Mesenchymal stem cell (in vitro differentiated cells and primary cell): ENCODE results near the gene ACER3.

Experiments
- DNase-seq: peaks from one replicate; pipeline ENCODE4 v3.0.0-alpha.2; 2013
- H2AFZ ChIP-seq: one replicate; pipeline ENCODE4 v1.6.1; 2013; ENCODE audit warnings: low read depth, mild to moderate bottlenecking, control low read depth, inconsistent platforms, low read length, moderate library complexity
- H2AK5ac ChIP-seq: 2 replicates; pipeline ENCODE4 v1.6.1; 2013; ENCODE audit warnings: low read length, moderate library complexity, mild to moderate bottlenecking, inconsistent platforms; ENCODE audit not compliant: severe bottlenecking
- H2BK120ac ChIP-seq: one replicate; pipeline ENCODE4 v1.6.1; 2013; ENCODE audit warnings: low read depth, mild to moderate bottlenecking, inconsistent platforms, low read length, moderate library complexity
- H2BK12ac ChIP-seq, 2 experiments: one replicate each; pipeline ENCODE4 v1.6.1; 2013; ENCODE audit warnings: inconsistent platforms in 2 of 2, low read length in 2 of 2, mild to moderate bottlenecking in 2 of 2, moderate library complexity in 2 of 2, control low read depth in 1 of 2
- H2BK15ac ChIP-seq: one replicate; pipeline ENCODE4 v1.6.1; 2013; ENCODE audit warnings: mild to moderate bottlenecking, low read depth, inconsistent platforms; ENCODE audit not compliant: poor library complexity, severe bottlenecking
- H2BK5ac ChIP-seq: 2 replicates; pipeline ENCODE4 v1.6.1; 2013; ENCODE audit warnings: low read depth, mild to moderate bottlenecking, low read length, control low read depth, inconsistent platforms; ENCODE audit not compliant: poor library complexity, severe bottlenecking
- H3K14ac ChIP-seq, 2 experiments: one replicate each; pipeline ENCODE4 v1.6.1; 2013; ENCODE audit warnings: inconsistent platforms in 2 of 2, low read length in 2 of 2, control low read depth in 1 of 2, mild to moderate bottlenecking in 1 of 2, moderate library complexity in 1 of 2
- H3K18ac ChIP-seq, 2 experiments: one replicate each; pipeline ENCODE4 v1.6.1; 2013; ENCODE audit warnings: inconsistent platforms in 2 of 2, low read length in 2 of 2, control low read depth in 1 of 2, low read depth in 1 of 2, mild to moderate bottlenecking in 1 of 2
- H3K23ac ChIP-seq, 2 experiments: one replicate each; pipeline ENCODE4 v1.6.1; 2013; ENCODE audit warnings: inconsistent platforms in 2 of 2, low read length in 2 of 2, mild to moderate bottlenecking in 2 of 2, moderate library complexity in 2 of 2, control low read depth in 1 of 2
- H3K27ac ChIP-seq: 2 replicates; pipeline ENCODE4 v1.5.1; 2013; ENCODE audit warnings: mild to moderate bottlenecking, moderate library complexity, low read length, control low read depth, inconsistent platforms; ENCODE audit not compliant: poor library complexity, severe bottlenecking
- H3K27me3 ChIP-seq, 2 experiments: 2 replicates each; pipeline versions ENCODE4 v1.6.1 to v1.7.0; 2013; ENCODE audit warnings: low read length in 2 of 2, mild to moderate bottlenecking in 2 of 2, moderate library complexity in 2 of 2, control low read depth in 1 of 2, inconsistent platforms in 1 of 2; ENCODE audit not compliant: control insufficient read depth in 1 of 2, insufficient read depth in 1 of 2
- H3K36me3 ChIP-seq, 2 experiments: 2 replicates each; pipeline versions ENCODE4 v1.6.1 to v1.7.0; 2013; ENCODE audit warnings: low read length in 2 of 2, control low read depth in 1 of 2, inconsistent platforms in 1 of 2, low read depth in 1 of 2, mild to moderate bottlenecking in 1 of 2; ENCODE audit not compliant: insufficient read depth in 2 of 2, control insufficient read depth in 1 of 2
- H3K4ac ChIP-seq, 2 experiments: one replicate each; pipeline ENCODE4 v1.6.1; 2013; ENCODE audit warnings: inconsistent platforms in 2 of 2, low read length in 2 of 2, mild to moderate bottlenecking in 2 of 2, moderate library complexity in 2 of 2, control low read depth in 1 of 2, low read depth in 1 of 2
- H3K4me1 ChIP-seq: 2 replicates; pipeline ENCODE4 v1.6.1; 2013; ENCODE audit warnings: low read depth, low read length, control low read depth; ENCODE audit not compliant: control insufficient read depth, insufficient read depth
- H3K4me2 ChIP-seq: 2 replicates; pipeline ENCODE4 v1.6.1; 2013; ENCODE audit warnings: low read length, mild to moderate bottlenecking, inconsistent platforms; ENCODE audit not compliant: poor library complexity, severe bottlenecking
- H3K4me3 ChIP-seq, 2 experiments: 2 replicates each; pipeline versions ENCODE4 v1.5.1 to v1.7.0; 2013; ENCODE audit warnings: low read length in 2 of 2, mild to moderate bottlenecking in 2 of 2, control low read depth in 1 of 2, low read depth in 1 of 2; ENCODE audit not compliant: insufficient read depth in 1 of 2
- H3K79me1 ChIP-seq: replicated peaks from 2 replicates; pipeline ENCODE4 v1.6.1; 2013; ENCODE audit warnings: mild to moderate bottlenecking, control low read depth, low read length, inconsistent platforms; ENCODE audit not compliant: poor library complexity, severe bottlenecking
- H3K9ac ChIP-seq: 2 replicates; pipeline ENCODE4 v1.7.0; 2013; ENCODE audit warnings: mild to moderate bottlenecking, low read length, moderate library complexity
- H3K9me3 ChIP-seq: 2 replicates; pipeline ENCODE4 v1.7.0; 2013; ENCODE audit warnings: mild to moderate bottlenecking, low read length; ENCODE audit not compliant: control insufficient read depth
- H4K8ac ChIP-seq: one replicate; pipeline ENCODE4 v1.6.1; 2013; ENCODE audit warnings: inconsistent platforms, mild to moderate bottlenecking, low read length, moderate library complexity
- H4K91ac ChIP-seq: one replicate; pipeline ENCODE4 v1.6.1; 2013; ENCODE audit warnings: mild to moderate bottlenecking, low read length, inconsistent platforms
- WGBS: methylation state at CpG from one replicate; pipeline ENCODE4 v1.1.7; 2013; ENCODE audit warnings: mixed read lengths; 5-methylcytosine and 5-hydroxymethylcytosine counted together

The ACER3 gene

DNA sequence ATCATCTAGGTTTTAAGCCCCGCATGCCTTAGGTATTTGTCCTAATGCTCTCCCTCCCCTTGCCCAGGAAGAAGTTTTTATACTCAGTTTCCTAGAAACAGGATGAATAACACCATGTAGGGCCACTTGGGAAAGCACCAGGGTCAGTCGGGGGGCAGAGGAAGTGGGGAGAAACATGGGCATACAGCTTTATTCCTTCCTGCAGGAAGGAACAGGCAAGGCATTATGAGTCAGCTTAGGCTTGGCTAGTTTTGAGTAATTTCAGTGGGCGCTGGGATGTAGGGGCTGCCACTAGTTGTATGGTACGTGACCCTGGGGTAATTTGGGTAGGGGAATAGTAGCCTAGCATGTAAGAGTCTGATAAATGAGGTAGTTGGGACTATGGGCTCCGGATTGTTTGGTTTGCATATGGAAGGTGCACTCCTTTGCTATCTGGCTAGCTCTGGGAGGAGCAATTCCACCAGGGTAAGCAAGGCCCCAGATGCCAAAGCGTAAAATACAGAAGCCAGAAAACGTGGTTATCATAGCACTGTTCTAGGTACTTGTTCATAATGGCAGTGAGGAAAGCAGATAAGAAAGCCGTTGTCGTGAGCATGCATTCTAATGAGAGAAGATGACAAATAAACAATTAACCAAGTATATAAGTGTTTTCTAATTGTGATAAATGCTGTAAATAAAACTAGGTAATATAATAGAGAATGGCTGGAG, 24.8 kb downstream of the ACER3 start:
- Histone ChIP-seq H2BK5ac (no peak overlapping the region), H3K27me3 (no peaks in the 10 kb centered on the region), H4K8ac (peak overlapping the region; percentile 37), H3K9me3 (no peaks in the 10 kb centered on the region), H3K79me1 (peaks cover 14% of the 10 kb centered on the region), H3K27ac (no peak overlapping the region), H2BK120ac (no peak overlapping the region), H3K36me3 (no peaks in the 10 kb centered on the region), H3K4me1 (peaks cover 5% of the 10 kb centered on the region), H3K4me3 (no peak overlapping the region), H4K91ac (no peak overlapping the region), H3K4me2 (no peak overlapping the region), H2AK5ac (no peak overlapping the region), H2BK15ac (no peak overlapping the region), H3K9ac (no peak overlapping the region), H3K4ac (no peak overlapping the region), H2AFZ (no peak overlapping the region), H3K23ac (peak overlapping the region; percentile 24 to 60), H2BK12ac (no peak overlapping the region), H3K18ac (peak overlapping the region in 1 of 2 experiments; percentile 21), H3K14ac (no peak overlapping the region)
- DNase-seq = peak; percentile 46
- WGBS = 86% methylated on average over 7 of the region's 9 CpGs

DNA sequence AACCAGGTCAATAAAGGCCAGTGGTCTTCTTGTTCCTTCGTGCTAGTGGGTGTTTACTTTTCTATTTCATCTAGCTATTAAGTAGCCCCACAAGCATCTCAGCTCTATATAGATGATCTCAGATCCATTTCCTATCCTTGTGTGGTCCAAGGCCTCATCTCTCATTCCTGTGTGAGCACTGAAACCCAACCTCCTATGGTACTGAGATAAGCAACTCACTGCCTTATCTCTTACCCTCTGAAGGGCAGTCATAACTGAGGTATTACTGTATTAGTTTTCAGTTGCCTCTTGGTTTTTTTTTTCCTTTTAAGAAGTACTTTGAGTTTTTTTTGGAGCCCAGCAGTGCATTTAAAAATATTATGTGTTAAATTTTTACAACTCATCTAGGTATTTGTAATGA, 28.3 kb downstream of the ACER3 start:
- Histone ChIP-seq H3K27me3 (no peaks in the 10 kb centered on the region), H3K4me2 (no peak overlapping the region), H3K79me1 (peaks cover 10% of the 10 kb centered on the region), H3K4ac (no peak overlapping the region), H3K36me3 (no peaks in the 10 kb centered on the region), H4K91ac (no peak overlapping the region), H3K9ac (no peak overlapping the region), H3K9me3 (no peaks in the 10 kb centered on the region), H2BK5ac (no peak overlapping the region), H3K14ac (no peak overlapping the region), H3K4me3 (no peak overlapping the region), H2BK15ac (no peak overlapping the region), H3K23ac (no peak overlapping the region), H2AFZ (no peak overlapping the region), H3K18ac (no peak overlapping the region), H2BK120ac (no peak overlapping the region), H2BK12ac (no peak overlapping the region), H2AK5ac (no peak overlapping the region), H4K8ac (no peak overlapping the region), H3K27ac (no peak overlapping the region), H3K4me1 (peaks cover 5% of the 10 kb centered on the region)
- 86% methylated on average over 1 of the region's 1 CpG for WGBS
- DNase-seq = no peak

DNA sequence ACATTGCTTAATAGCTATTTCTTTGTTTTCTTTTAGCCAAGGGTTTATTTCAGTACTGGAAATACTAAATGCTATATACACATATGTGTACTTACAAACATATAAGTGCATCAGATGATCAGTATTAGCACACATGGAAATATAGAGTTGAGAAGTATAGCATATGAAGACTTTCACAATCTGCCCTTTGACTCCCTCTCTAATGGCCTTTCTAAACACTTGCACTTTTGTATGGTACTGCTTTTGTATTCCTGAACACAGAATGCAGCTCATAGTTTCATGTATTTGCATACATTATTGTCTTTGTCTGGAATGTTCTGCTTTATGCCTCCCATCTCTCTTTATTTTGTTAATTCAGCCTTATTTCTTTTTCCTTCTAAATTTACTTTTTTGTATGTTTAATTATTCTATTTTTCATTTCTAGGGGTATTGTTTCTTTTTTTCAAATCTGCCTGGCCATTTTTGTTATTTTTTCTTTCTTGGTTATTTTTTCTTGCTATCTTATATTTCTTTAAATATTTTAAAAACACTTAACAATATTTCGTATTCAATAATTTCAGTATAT, 28.8 kb downstream of the ACER3 start:
- Histone ChIP-seq H3K23ac (no peak overlapping the region), H3K79me1 (peaks cover 10% of the 10 kb centered on the region), H3K18ac (no peak overlapping the region), H3K36me3 (no peaks in the 10 kb centered on the region), H2BK5ac (no peak overlapping the region), H3K27ac (no peak overlapping the region), H3K27me3 (no peaks in the 10 kb centered on the region), H2AFZ (no peak overlapping the region), H3K4me1 (peaks cover 5% of the 10 kb centered on the region), H3K4ac (no peak overlapping the region), H2BK120ac (no peak overlapping the region), H3K9me3 (no peaks in the 10 kb centered on the region), H2BK12ac (no peak overlapping the region), H2AK5ac (no peak overlapping the region), H3K14ac (no peak overlapping the region), H3K4me2 (no peak overlapping the region), H3K4me3 (no peak overlapping the region), H2BK15ac (no peak overlapping the region), H4K91ac (no peak overlapping the region), H4K8ac (no peak overlapping the region), H3K9ac (no peak overlapping the region)
- peak; percentile 22 for DNase-seq
- no CpG with 5 or more reads among the region's 1 CpG for WGBS

DNA sequence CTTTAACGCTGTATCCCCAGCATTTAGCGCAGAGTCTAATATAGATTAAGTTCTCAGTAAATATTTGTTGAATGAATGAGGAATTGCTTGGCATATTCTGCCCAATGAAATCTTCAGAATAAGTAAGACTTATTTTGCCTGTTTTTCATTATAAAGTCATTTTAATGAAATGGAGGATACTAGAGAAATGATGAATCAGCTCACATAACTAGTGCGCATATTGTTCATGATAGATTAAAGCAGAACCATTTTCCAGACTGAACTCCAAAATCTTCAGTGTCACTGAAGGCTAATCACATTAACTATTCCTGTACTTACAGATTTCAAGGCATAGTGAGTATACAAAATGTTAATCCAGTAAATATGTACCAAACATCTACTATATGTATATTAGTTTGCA, 29.6 kb downstream of the ACER3 start:
- H2BK5ac ChIP-seq = no peak overlapping the region
- 100% methylated on average over 1 of the region's 3 CpGs for WGBS

More for the DNA sequence above, 29.6 kb downstream of the ACER3 start:
- Histone ChIP-seq H2AK5ac (no peak overlapping the region), H4K8ac (no peak overlapping the region), H3K9me3 (no peaks in the 10 kb centered on the region), H4K91ac (no peak overlapping the region), H2BK15ac (no peak overlapping the region), H3K27me3 (no peaks in the 10 kb centered on the region), H3K36me3 (no peaks in the 10 kb centered on the region), H3K79me1 (peaks cover 10% of the 10 kb centered on the region), H3K4me2 (no peak overlapping the region), H2BK120ac (no peak overlapping the region), H3K4ac (no peak overlapping the region), H2BK12ac (no peak overlapping the region), H3K14ac (no peak overlapping the region), H3K4me1 (peaks cover 2% of the 10 kb centered on the region), H3K9ac (no peak overlapping the region), H3K18ac (no peak overlapping the region), H2AFZ (no peak overlapping the region), H3K27ac (no peak overlapping the region), H3K23ac (no peak overlapping the region), H3K4me3 (no peak overlapping the region)
- DNase-seq = no peak
